SH-SY5Y (cell line): ENCODE measurements around the gene TBC1D17.

Experiments used
- GATA2 ChIP-seq: IDR thresholded peaks from 2 replicates; pipeline ENCODE4 v1.6.1; 2011; ENCODE audit warnings: mild to moderate bottlenecking, low read depth, low read length
- GATA3 ChIP-seq: IDR thresholded peaks from 2 replicates; pipeline ENCODE4 v1.6.1; 2011; ENCODE audit warnings: low read depth, mild to moderate bottlenecking, low read length, moderate library complexity

Gene TBC1D17

DNA sequence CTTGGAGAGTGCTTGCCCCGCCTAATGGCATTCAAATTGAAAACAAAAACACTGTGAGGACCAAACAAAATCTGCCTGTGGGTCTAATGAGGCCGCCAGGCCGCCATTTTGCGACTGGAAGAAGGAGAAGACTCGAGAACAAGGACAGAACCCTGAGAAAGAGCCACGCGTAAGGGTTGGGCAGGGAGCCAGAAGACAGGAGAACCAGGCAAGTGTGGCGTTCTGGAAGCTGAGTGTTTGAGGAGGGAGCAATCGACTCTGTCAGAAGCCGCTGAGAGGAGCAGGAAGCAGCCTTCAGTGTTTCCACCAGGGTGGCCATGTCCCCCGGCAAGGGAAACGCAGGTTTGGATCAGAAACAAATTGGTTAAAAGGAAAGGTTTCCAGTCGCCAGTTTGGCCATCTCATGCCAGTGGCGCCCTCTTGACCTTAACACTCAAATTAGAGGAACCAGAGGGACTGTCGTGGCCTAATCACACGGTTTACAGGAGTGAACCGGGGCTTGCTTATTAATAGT lies 36.7 kb upstream of the TBC1D17 start:
- TF ChIP-seq GATA3 (no peak), GATA2 (no peak)

GRCh38 chr19:49843265-49843664 lies 34.2 kb upstream of the TBC1D17 start:
- no peak for TF ChIP-seq GATA3
- TF ChIP-seq GATA2: no peak

DNA sequence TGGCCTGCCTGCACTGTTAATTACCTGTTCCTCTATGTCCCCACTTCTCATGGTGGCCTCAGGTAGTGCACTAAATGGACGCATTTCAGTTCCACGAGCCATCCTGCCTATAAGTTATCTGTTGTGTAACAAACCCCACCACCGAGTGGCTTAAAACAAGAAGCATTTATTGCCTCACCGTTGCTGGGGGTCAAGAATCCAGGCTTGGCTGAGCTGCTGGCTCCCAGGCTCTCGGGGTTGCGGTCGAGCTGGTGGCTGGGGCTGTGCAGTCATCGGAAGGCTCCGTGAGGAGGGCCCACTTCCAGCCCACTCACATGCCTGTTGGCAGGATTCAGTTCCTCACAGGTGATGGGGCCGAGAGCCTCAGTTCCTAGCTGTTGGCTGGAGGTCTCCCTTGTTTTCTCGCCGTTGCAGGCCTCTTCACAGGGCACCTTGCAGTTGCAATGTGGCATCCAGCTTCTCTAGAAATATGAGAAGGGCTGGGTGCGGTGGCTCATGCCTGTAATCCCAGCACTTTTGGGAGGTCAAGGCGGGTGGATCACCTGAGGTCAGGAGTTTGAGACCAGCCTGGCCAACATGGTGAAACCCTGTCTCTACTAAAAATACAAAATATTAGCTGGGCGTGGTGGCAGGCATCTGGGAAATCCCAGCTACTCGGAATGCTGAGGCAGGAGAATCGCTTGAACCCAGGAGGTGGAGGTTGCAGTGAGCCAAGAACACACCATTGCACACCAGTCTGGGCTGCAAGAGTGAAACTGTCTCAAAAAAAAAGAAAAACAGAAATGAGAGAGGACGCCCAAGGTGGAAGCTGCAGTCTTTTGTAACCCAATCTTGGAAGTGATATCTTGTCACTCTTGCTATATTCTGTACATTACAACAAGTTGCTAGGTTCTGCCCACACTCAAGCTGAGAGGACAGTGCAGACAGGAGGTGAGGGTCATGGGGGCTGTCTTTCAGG lies 33.1 kb upstream of the TBC1D17 start:
- TF ChIP-seq GATA2 (no peak), GATA3 (no peak)

DNA sequence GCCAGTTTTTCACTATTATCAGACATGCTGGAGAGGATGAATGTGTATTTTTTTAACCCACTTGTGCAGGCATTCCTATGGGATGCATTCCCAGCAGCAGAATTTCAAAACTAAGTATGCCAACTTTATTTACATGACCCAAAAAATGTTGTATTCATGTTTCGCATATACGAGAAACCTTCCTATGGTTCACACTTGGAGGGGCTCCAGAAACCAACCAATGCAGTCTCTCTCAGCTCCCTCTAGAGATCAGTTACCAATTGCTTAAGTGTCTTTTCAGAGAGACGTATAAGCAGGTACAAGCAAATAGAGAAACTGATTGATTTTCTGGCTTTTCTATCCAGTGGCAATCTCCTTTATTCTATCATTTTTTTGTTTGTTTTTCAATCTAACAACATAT lies 32.1 kb upstream of the TBC1D17 start:
- TF ChIP-seq GATA2 (no peak), GATA3 (no peak)

- TF ChIP-seq GATA2 (no peak), GATA3 (no peak)
Measured at GRCh38 chr19:49846408-49846807, 31.1 kb upstream of the TBC1D17 start.

DNA sequence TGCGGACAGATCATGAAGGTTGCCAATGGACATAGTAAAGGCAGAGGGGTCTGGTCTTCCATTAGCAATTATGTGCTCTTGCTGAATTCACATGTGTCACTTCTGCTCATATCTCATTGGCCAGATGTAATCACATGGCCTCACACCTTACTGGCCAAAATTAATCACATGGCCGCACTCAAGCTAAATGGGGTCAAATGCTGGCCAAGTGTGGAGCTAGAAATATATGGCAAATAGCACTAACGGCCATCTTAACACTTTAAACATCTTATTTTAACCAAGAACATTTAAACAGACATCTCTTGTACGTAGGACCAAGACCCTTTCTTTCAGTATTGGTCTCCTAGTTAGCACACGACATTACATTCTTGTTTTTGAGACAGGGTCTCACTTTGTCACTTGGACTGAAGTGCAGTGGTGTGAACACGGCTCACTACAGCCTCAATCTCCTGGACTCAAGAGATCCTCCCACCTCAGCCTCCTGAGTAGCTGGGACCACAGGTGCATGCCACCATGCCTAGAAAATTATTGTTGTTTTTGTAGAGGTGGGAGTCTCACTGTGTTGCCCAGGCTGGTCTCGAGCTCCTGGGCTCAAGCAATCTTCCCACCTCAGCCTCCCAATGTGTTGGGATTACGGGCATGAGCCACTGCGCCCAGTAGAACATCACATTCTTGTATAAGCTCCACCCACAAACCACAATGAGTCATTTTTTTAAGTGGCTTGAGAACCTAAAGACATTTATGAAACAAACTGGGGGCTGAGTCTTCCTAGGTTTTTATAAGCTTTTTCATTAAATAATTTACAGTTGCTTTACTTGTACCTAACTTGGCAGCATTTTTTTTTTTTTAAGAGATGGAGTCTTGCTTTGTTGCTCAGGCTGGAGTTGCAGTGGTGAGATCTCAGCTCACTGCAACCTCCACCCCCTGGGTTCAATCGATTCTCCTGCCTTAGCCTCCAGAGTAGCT lies 29.5 kb upstream of the TBC1D17 start:
- TF ChIP-seq GATA2: no peak
- no peak for TF ChIP-seq GATA3

DNA sequence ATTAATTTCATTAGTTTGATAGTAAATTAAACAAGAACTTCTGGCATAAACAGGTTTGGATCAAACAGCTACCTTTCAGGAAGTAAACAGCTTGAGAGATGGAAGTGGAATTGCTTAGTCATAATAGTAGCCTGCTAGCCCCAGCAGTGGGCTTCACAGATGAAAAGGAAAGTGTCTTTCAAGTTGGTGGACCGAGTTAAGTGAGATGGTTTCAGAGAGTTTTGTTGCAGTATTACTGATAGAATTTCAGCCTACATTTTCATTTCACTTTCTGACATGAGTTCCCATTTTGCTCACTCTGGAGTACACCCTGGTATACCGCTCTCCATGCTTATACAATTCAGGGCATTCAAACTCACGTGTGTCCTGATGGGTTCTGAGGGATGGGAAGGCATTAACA lies 28.6 kb upstream of the TBC1D17 start:
- no peak for TF ChIP-seq GATA3
- no peak for TF ChIP-seq GATA2

DNA sequence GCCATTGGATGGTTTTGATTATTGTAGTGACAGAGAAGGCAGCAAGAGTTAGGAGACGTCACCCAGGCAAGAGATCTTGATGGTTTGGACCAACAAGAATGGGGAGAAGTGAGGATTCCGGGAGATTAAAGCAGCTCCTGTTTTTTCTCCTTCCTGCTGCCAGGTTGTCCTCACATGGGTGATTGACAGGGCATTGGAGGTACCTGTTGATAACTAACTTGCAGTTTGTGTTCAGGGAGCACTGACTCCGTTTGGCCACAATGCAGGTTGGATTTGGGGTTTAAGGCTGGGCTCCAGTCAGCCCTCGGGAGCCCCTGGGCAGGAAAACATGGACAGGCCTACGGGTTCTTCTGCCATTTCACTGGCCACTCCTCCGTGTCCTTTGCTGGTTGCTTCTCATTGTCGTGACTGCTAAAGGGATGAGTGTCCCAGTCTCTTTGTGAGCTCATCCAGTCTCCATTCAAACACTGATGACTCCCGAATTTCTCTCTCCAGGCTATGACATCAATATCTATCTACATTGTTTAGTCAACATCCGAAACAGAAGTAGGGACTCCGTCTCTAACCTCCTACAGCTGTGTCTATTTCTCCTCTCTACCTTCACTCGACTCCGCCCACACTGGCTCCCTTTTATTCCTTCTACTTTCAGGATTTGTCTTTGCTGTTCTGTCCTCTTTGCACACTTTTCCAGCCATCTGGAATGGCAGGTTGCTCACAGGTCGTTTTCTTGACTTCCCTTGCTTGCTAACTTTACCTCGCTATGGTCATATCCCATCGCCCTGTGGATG lies 27.9 kb upstream of the TBC1D17 start:
- TF ChIP-seq GATA3 (no peak), GATA2 (no peak)

GRCh38 chr19:49850221-49850486 lies 27.3 kb upstream of the TBC1D17 start:
- TF ChIP-seq GATA2 (no peak), GATA3 (no peak)

GRCh38 chr19:49850487-49851342 lies 26.8 kb upstream of the TBC1D17 start, which contains the start of gene PTOV1:
TSS of gene PTOV1 (plus strand) at chr19:49851159.
- TF ChIP-seq GATA3 (no peak), GATA2 (no peak)

GRCh38 chr19:49851456-49852259 lies 25.8 kb upstream of the TBC1D17 start:
- no peak for TF ChIP-seq GATA3
- TF ChIP-seq GATA2: no peak

DNA sequence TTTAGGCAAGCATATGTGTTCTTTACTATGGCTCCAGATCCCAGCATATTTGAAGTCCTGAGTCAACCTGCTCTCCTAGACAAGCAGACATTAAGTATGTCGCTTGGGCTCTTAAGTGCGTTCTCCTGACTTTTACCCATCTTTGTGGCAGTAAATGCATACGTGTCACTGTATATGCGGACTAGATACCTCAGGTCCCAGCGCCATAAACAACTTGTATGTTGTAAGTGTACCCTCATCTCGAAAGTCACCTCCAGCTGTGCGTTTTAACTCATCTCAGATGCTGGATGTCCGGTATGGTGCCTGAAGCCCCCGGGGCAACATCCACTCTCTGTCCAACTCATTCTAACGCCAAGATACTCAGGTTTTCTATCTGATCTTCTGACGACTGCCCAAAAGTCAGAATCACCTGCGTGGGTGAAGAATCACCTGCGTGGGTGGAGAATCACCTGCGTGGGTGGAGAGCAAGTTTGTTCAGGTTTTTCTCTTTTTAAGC lies 24.8 kb upstream of the TBC1D17 start:
- TF ChIP-seq GATA2 (no peak), GATA3 (no peak)

- TF ChIP-seq GATA2: no peak
- TF ChIP-seq GATA3: no peak
Measured at GRCh38 chr19:49853852-49854377, 23.6 kb upstream of the TBC1D17 start.
